Measurements from ENCODE around the gene FRYL. TPM values are rescaled to one million over a fixed set of nuclear protein-coding genes. Genes with fewer than 3 reads are reported as not detected.

FRYL gene
- total RNA-seq, 1 experiment from 2014 or later: 43.1 TPM

GRCh38 chr4:48564151-48564550, 215.9 kb downstream of the FRYL start:
- H3K27ac ChIP-seq (ENCODE audit: low read depth, low read length, poor library complexity, severe bottlenecking): no peak overlapping the region
- H3K4me1 ChIP-seq (ENCODE audit: insufficient read depth, low read length, poor library complexity, severe bottlenecking): no peaks in the 10 kb centered on the region
- H3K4me3 ChIP-seq (ENCODE audit: low read depth, low read length, poor library complexity, severe bottlenecking): no peak overlapping the region
- no peak for DNase-seq (ENCODE audit: low spot score)
- BruUV-seq (replicated peaks): no TSS peak
- ChIA-PET CTCF (no interaction called here), POLR2A (ENCODE audit: low non-redundant PET) (no interaction called here)
- peaks cover 2% of the 10 kb centered on the region for H3K36me3 ChIP-seq (ENCODE audit: insufficient read depth, low read length, poor library complexity, severe bottlenecking)
- no peaks in the 10 kb centered on the region for H3K9me3 ChIP-seq (ENCODE audit: low read depth, low read length, poor library complexity, severe bottlenecking)
- no peaks in the 10 kb centered on the region for H3K27me3 ChIP-seq (replicated peaks; ENCODE audit: insufficient read depth, low read depth, low read length, poor library complexity)
- TF ChIP-seq EZH2 (IDR thresholded peaks at IDR 0.05; ENCODE audit: borderline replicate concordance, low read depth, low read length, poor library complexity, severe bottlenecking): no peak
- TF ChIP-seq CTCF (conservative IDR thresholded peaks at IDR 0.05; ENCODE audit: low read depth, low read length): no peak
- intact Hi-C loops (cut with micrococcal nuclease; ENCODE audit: unreplicated experiment): loop anchor here (5.0 kb wide), 1 partner anchor 398 kb away; no protein-coding TSS in a partner anchor

- Histone ChIP-seq H3K27ac (ENCODE audit: low read depth, low read length, poor library complexity, severe bottlenecking) (no peak overlapping the region), H3K4me3 (ENCODE audit: low read depth, low read length, poor library complexity, severe bottlenecking) (no peak overlapping the region), H3K36me3 (ENCODE audit: insufficient read depth, low read length, poor library complexity, severe bottlenecking) (peaks cover 4% of the 10 kb centered on the region), H3K9me3 (ENCODE audit: low read depth, low read length, poor library complexity, severe bottlenecking) (no peaks in the 10 kb centered on the region), H3K27me3 (replicated peaks; ENCODE audit: insufficient read depth, low read depth, low read length, poor library complexity) (no peaks in the 10 kb centered on the region), H3K4me1 (ENCODE audit: insufficient read depth, low read length, poor library complexity, severe bottlenecking) (no peaks in the 10 kb centered on the region)
- BruUV-seq (replicated peaks): no TSS peak
- TF ChIP-seq EZH2 (IDR thresholded peaks at IDR 0.05; ENCODE audit: borderline replicate concordance, low read depth, low read length, poor library complexity, severe bottlenecking) (no peak), CTCF (conservative IDR thresholded peaks at IDR 0.05; ENCODE audit: low read depth, low read length) (no peak)
- DNase-seq (ENCODE audit: low spot score): no peak
- intact Hi-C loops (cut with micrococcal nuclease; ENCODE audit: unreplicated experiment): no loop called here
- POLR2A ChIA-PET (ENCODE audit: low non-redundant PET): no interaction called here
- CTCF ChIA-PET: no interaction called here
Measured at GRCh38 chr4:48558819-48559218, 221.3 kb downstream of the FRYL start.

- Histone ChIP-seq H3K4me3 (ENCODE audit: low read depth, low read length, poor library complexity, severe bottlenecking) (no peak overlapping the region), H3K27ac (ENCODE audit: low read depth, low read length, poor library complexity, severe bottlenecking) (no peak overlapping the region), H3K9me3 (ENCODE audit: low read depth, low read length, poor library complexity, severe bottlenecking) (no peaks in the 10 kb centered on the region), H3K4me1 (ENCODE audit: insufficient read depth, low read length, poor library complexity, severe bottlenecking) (no peaks in the 10 kb centered on the region), H3K27me3 (replicated peaks; ENCODE audit: insufficient read depth, low read depth, low read length, poor library complexity) (no peaks in the 10 kb centered on the region), H3K36me3 (ENCODE audit: insufficient read depth, low read length, poor library complexity, severe bottlenecking) (peaks cover 4% of the 10 kb centered on the region)
- no TSS peak for BruUV-seq (replicated peaks)
- TF ChIP-seq EZH2 (IDR thresholded peaks at IDR 0.05; ENCODE audit: borderline replicate concordance, low read depth, low read length, poor library complexity, severe bottlenecking) (no peak), CTCF (conservative IDR thresholded peaks at IDR 0.05; ENCODE audit: low read depth, low read length) (no peak)
- ChIA-PET CTCF (no interaction called here), POLR2A (ENCODE audit: low non-redundant PET) (no interaction called here)
- DNase-seq (ENCODE audit: low spot score): no peak
- intact Hi-C loops (cut with micrococcal nuclease; ENCODE audit: unreplicated experiment): no loop called here
Measured at GRCh38 chr4:48558026-48558425, 222.1 kb downstream of the FRYL start.

Data from A673 (cell line).